AG04450 (cell line): ENCODE measurements around the gene NCAPD2. TPM values are rescaled to one million over a fixed set of nuclear protein-coding genes. Genes with fewer than 3 reads are reported as not detected.
A peak's percentile ranks its signal among the peaks of the same experiment; 100 is the strongest.

Experiments
- CTCF ChIA-PET: fragments of 300-600, 350-600 bp; formaldehyde crosslinking; extraction: SDS; loops from one replicate; lab custom pipeline; 2022; ENCODE audit warnings: antibody characterized with exemption, inconsistent platforms; lab: Charles Lee
- POLR2A ChIA-PET: fragments of 350-600 bp; formaldehyde crosslinking; extraction: SDS; loops from one replicate; lab custom pipeline; 2021; ENCODE audit warnings: antibody characterized with exemption, inconsistent platforms; lab: Yijun Ruan, JAX
- DNase-seq: peaks from one replicate; pipeline ENCODE4 v3.0.0-alpha.2; 2011; ENCODE audit warnings: low read depth, low spot score
- H3K27ac ChIP-seq: one replicate; pipeline ENCODE4 v1.5.1; 2012; ENCODE audit warnings: low read depth, low read length, control low read depth
- H3K27me3 ChIP-seq: one replicate; pipeline ENCODE4 v1.6.0; 2012; ENCODE audit warnings: low read length; ENCODE audit not compliant: control insufficient read depth, insufficient read depth
- H3K4me3 ChIP-seq: 2 replicates; pipeline ENCODE4 v1.5.1; 2011; ENCODE audit warnings: mild to moderate bottlenecking, low read depth, low read length, control low read depth
- H3K9me3 ChIP-seq: 2 replicates; pipeline ENCODE4 v1.5.1; 2012; ENCODE audit warnings: low read length; ENCODE audit not compliant: control insufficient read depth, insufficient read depth
- CTCF ChIP-seq: IDR thresholded peaks from 2 replicates; pipeline ENCODE4 v1.5.1; 2011; ENCODE audit warnings: low read depth, low read length, control low read depth, inconsistent platforms
- polyA minus RNA-seq: library from RNA; depleted of rRNA, polyadenylated mRNA; stranded (reverse); fragments of >200 nt; gene quantifications from 2 replicates; pipeline ENCODE4 v1.2.3, GENCODE V29; 2011; rRNA and poly(A)+ RNA removed
- polyA plus RNA-seq: library from polyadenylated mRNA; depleted of rRNA; stranded (reverse); fragments of >200 nt; gene quantifications from 2 replicates; pipeline ENCODE4 v1.2.3, GENCODE V29; 2011; rRNA removed

Gene NCAPD2
- 36.1 and 38.4 TPM in 2 replicates for polyA plus RNA-seq
- 55.6 and 63.1 TPM in 2 replicates for polyA minus RNA-seq

- Histone ChIP-seq H3K9me3 (no peaks in the 10 kb centered on the region), H3K4me3 (peak within 1 kb of the TSS; percentile 97), H3K27ac (peak within 1 kb of the TSS; percentile 97), H3K27me3 (no peaks in the 10 kb centered on the region)
- POLR2A ChIA-PET = interaction anchor here (0.6 to 1.9 kb wide), 12 partner anchors 11 to 167 kb away, joined by 3 to 34 read pairs (median 4); partner anchors contain the start of genes GAPDH, LTBR and VAMP1
- DNase-seq = peak; percentile 88
- TF ChIP-seq CTCF = peak; percentile 35; the same call in 1 of the 2 replicates
- CTCF ChIA-PET = interaction anchor here (0.8 to 1.0 kb wide), 2 partner anchors 23 to 28 kb away, joined by 3 to 4 read pairs; partner anchors contain the start of gene VAMP1
Measured at GRCh38 chr12:6493497-6494257, at the start of gene NCAPD2. NCAPD2 (plus strand) TSS chr12:6494102; CDS start chr12:6495099, 997 bp downstream.

- Histone ChIP-seq H3K4me3 (no peak within 1 kb of the TSS), H3K9me3 (no peaks in the 10 kb centered on the region; the same call in 1 of the 2 replicates), H3K27ac (no peak within 1 kb of the TSS), H3K27me3 (no peaks in the 10 kb centered on the region)
- DNase-seq = no peak
- POLR2A ChIA-PET = no interaction called here
- no peak for TF ChIP-seq CTCF
- CTCF ChIA-PET = no interaction called here
Measured at GRCh38 chr12:6444704-6445688, 48.9 kb upstream of the NCAPD2 start, which contains the start of gene CD27. CD27 (plus strand) TSS chr12:6444955; CDS start chr12:6445096, 141 bp downstream.

GRCh38 chr12:6450091-6450868 lies 43.6 kb upstream of the NCAPD2 start:
- H3K27me3 ChIP-seq = no peaks in the 10 kb centered on the region
- H3K27ac ChIP-seq = peak overlapping the region; percentile 93
- DNase-seq = no peak
- CTCF ChIA-PET = interaction anchor here (0.5 to 5.1 kb wide), 4 partner anchors 8 to 254 kb away, joined by 3 to 41 read pairs (median 6); no protein-coding TSS in a partner anchor
- POLR2A ChIA-PET = interaction anchor here (0.5 to 3.1 kb wide), 7 partner anchors 9 to 84 kb away, joined by 3 to 28 read pairs (median 3); partner anchors contain the start of genes GAPDH and VAMP1
- TF ChIP-seq CTCF = no peak
- no peaks in the 10 kb centered on the region; the same call in 1 of the 2 replicates for H3K9me3 ChIP-seq
- H3K4me3 ChIP-seq = peak overlapping the region; percentile 73

- Histone ChIP-seq H3K4me3 (peak overlapping the region; percentile 73), H3K27ac (peak overlapping the region; percentile 93), H3K9me3 (no peaks in the 10 kb centered on the region; the same call in 1 of the 2 replicates), H3K27me3 (no peaks in the 10 kb centered on the region)
- DNase-seq = no peak
- ChIA-PET CTCF (interaction anchor here (0.5 to 5.1 kb wide), 4 partner anchors 9 to 254 kb away, joined by 3 to 41 read pairs (median 7); no protein-coding TSS in a partner anchor), POLR2A (interaction anchor here (0.5 to 3.1 kb wide), 9 partner anchors 10 to 114 kb away, joined by 3 to 28 read pairs (median 5); partner anchors contain the start of genes GAPDH and VAMP1)
- no peak for TF ChIP-seq CTCF
Measured at GRCh38 chr12:6450869-6451347, 43.0 kb upstream of the NCAPD2 start.
